NB4 (cell line): ENCODE data around the gene ISG20.

Experiments used
- CTCF ChIP-seq: IDR thresholded peaks from one replicate; pipeline ENCODE4 v1.5.1; 2012; ENCODE audit warnings: low read depth, low read length
- POLR2A ChIP-seq: IDR thresholded peaks from 2 replicates; pipeline ENCODE4 v1.6.1; 2011; ENCODE audit warnings: mild to moderate bottlenecking; ENCODE audit not compliant: insufficient read length; ENCODE audit errors: extremely low read depth

GRCh38 chr15:88627463-88627862 is 11.4 kb upstream of the ISG20 start:
- TF ChIP-seq CTCF (no peak), POLR2A (no peak)
